Stimulated activated CD8-positive, alpha-beta memory T cell treated with anti-CD3 and anti-CD28 coated beads, Interleukin-12 subunit alpha, Interleukin-12 subunit beta, amount 100 ng/mL, for 24 hours (primary cell): ENCODE results near the gene PTGER2.

Source experiments
- DNase-seq: peaks from one replicate; pipeline ENCODE4 v3.0.0-alpha.2; 2020; ENCODE audit errors: extremely low read depth

The PTGER2 gene

DNA sequence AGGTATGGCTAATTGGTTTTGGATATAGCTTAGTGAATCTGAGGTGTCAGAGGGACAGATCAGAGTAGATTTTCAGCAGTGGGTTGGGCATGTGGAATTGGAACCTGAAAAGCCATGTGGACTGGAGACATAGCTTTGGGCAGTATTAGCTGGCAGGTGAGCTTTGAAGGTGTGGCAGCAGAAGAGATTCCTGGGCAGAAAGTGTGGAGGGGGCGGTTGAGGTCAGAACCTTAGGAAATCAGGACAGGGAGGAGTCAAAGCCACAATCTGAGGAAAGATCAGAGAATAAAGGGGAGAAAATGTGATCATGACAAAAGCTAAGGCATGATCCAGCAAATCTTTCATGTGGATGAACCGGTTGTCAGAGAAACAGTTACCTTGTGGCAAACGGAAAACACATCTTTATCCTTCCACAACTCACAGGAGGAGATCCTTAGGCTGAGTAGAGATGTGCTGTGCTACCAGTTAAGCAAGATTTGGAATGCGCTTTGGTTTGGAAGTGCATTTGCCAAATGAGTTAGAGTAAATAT, 56.4 kb downstream of the PTGER2 start:
- no peak for DNase-seq

DNA sequence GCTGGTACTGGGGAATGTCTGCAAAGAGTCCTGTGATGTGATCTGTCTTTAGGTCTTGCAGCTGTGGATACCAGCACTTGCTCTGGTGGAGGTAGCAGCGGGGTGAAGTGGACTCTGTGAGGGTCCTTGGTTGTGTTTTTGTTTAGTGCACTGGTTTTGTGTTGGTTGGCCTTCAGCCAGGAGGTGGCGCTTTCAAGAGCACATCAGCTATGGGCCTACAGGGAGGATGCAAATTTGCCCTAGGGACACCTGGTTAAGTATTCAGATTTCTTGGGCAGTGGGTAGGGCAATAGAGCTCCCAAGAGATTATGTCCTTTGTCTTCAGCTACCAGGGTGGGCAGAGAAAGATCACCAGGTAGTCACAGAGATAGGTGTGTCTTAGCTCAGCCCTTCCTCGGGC, 63.8 kb downstream of the PTGER2 start:
- no peak for DNase-seq
